OCI-LY3 (cell line): ENCODE results near the gene NLRP4.
A peak's percentile ranks its signal among the peaks of the same experiment; 100 is the strongest.

Experiments used
- H2AFZ ChIP-seq: fragments of 200-600, 300-600 bp; shearing (Covaris generic); 2 replicates; pipeline ENCODE4 v1.6.0; 2014; ENCODE audit warnings: antibody characterized with exemption, low read depth, low read length
- H3K27ac ChIP-seq: fragments of 200-600, 300-600 bp; sonication (generic); 2 replicates; pipeline ENCODE4 v1.5.1; 2014; ENCODE audit warnings: mild to moderate bottlenecking, low read length, moderate library complexity, mixed read lengths
- H3K27me3 ChIP-seq: fragments of 200-600, 300-600 bp; sonication (generic); 2 replicates; pipeline ENCODE4 v1.6.1; 2014; ENCODE audit warnings: low read depth, low read length, mixed read lengths
- H3K36me3 ChIP-seq: fragments of 200-600, 300-600 bp; sonication (generic); replicated peaks from 2 replicates; pipeline ENCODE3; 2014; ENCODE audit warnings: low read depth, low read length, mixed read lengths
- H3K4me1 ChIP-seq: fragments of 300-600, 200-600 bp; sonication (generic); 2 replicates; pipeline ENCODE4 v1.6.1; 2014; ENCODE audit warnings: low read length, mixed read lengths
- H3K4me2 ChIP-seq: fragments of 200-600, 300-600 bp; sonication (generic); 2 replicates; pipeline ENCODE4 v1.6.1; 2014; ENCODE audit warnings: low read length, mixed read lengths
- H3K4me3 ChIP-seq: fragments of 300-600, 200-600 bp; sonication (generic); 2 replicates; pipeline ENCODE4 v1.5.1; 2014; ENCODE audit warnings: antibody characterized with exemption, mild to moderate bottlenecking, low read length, moderate library complexity
- H3K79me2 ChIP-seq: fragments of 300-600, 200-600 bp; shearing (Covaris generic); 2 replicates; pipeline ENCODE4 v1.6.1; 2014; ENCODE audit warnings: mild to moderate bottlenecking, low read length, mixed read lengths
- H3K9ac ChIP-seq: fragments of 300-600, 200-600 bp; shearing (Covaris generic); 2 replicates; pipeline ENCODE4 v1.6.0; 2014; ENCODE audit warnings: mild to moderate bottlenecking, low read length, moderate library complexity
- H3K9me3 ChIP-seq: fragments of 200-600, 300-600 bp; shearing (Covaris generic); 2 replicates; pipeline ENCODE4 v1.6.1; 2014; ENCODE audit warnings: low read length, mixed read lengths; ENCODE audit not compliant: insufficient read depth
- H4K20me1 ChIP-seq: fragments of 200-600, 300-600 bp; sonication (generic); 2 replicates; pipeline ENCODE4 v1.6.1; 2016; ENCODE audit warnings: low read length, mixed read lengths; ENCODE audit not compliant: insufficient read depth
- CTCF ChIP-seq: fragments of 200-600, 300-600 bp; sonication (generic); IDR thresholded peaks from 2 replicates; pipeline ENCODE4 v1.5.1; 2014; ENCODE audit warnings: antibody characterized with exemption, low read length, low read depth
- EZH2phosphoT487 ChIP-seq: fragments of 200-600 bp; shearing (Covaris generic); IDR thresholded peaks from 2 replicates; pipeline ENCODE4 v1.6.1; 2018; ENCODE audit warnings: antibody characterized with exemption, mixed run types, low read depth

NLRP4 gene

GRCh38 chr19:55836340-55836739 is at the start of gene NLRP4:
Gene NLRP4 (plus strand): TSS chr19:55836540. CDS start chr19:55852081, 15,541 bp downstream.
- H3K9ac ChIP-seq = no peak within 1 kb of the TSS
- no peak for TF ChIP-seq CTCF
- TF ChIP-seq EZH2phosphoT487 = no peak
- no peaks in the 10 kb centered on the region for H3K27me3 ChIP-seq
- no peaks in the 10 kb centered on the region for H3K9me3 ChIP-seq
- no peaks in the 10 kb centered on the region for H3K36me3 ChIP-seq
- no peak within 1 kb of the TSS for H2AFZ ChIP-seq
- H3K79me2 ChIP-seq = no peaks in the 10 kb centered on the region
- H3K4me1 ChIP-seq = peaks cover 8% of the 10 kb centered on the region
- no peaks in the 10 kb centered on the region for H4K20me1 ChIP-seq
- no peak within 1 kb of the TSS for H3K27ac ChIP-seq
- no peak within 1 kb of the TSS for H3K4me3 ChIP-seq
- H3K4me2 ChIP-seq = no peak within 1 kb of the TSS

DNA sequence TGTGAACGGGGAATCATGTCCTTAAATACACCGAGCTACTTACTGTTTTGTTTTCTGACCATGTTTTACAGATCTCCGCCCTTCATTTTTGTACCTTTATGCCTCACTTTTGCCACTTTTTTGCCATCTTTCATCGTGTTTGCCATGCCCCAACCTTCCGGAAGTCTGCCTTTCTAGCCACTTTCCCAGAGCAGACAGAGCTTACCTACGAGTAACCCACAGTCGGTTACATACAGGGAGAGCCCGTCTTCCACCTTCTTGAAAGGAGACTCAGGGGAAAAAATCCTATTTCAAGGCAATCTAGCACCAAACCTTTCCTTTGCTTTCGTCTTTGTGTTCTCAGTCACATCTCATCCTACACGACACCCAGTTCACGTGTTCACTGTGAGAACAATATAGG is 41.3 kb upstream of the NLRP4 start:
- Histone ChIP-seq H3K9ac (no peak overlapping the region), H3K4me3 (no peak overlapping the region), H3K4me2 (no peak overlapping the region), H3K79me2 (no peaks in the 10 kb centered on the region), H3K9me3 (no peaks in the 10 kb centered on the region), H4K20me1 (no peaks in the 10 kb centered on the region), H3K27ac (no peak overlapping the region), H3K27me3 (no peaks in the 10 kb centered on the region), H3K36me3 (no peaks in the 10 kb centered on the region), H2AFZ (no peak overlapping the region), H3K4me1 (no peaks in the 10 kb centered on the region)
- TF ChIP-seq EZH2phosphoT487 (no peak), CTCF (no peak)

DNA sequence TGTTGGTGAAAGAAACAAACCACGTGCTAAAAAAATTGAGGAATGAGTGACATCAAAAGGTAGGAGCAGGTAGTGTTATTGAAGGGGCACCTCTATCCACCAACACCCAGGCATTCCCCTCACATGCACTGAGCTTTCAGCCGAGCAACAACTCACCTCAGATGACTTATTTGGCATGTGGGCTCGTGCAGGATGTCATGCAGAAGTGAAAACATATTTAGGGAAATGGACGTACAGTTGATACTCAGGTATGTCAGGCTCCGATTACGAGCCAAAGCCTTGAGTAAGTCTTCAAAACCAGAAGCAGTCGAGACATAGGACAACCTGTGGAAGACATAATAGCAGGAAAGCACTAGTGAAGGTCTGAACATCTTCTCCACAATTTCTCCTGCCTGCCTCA is 34.9 kb upstream of the NLRP4 start:
- no peaks in the 10 kb centered on the region for H3K9me3 ChIP-seq
- H3K79me2 ChIP-seq = no peaks in the 10 kb centered on the region
- no peak overlapping the region for H3K9ac ChIP-seq
- H3K4me2 ChIP-seq = peak overlapping the region; percentile 46
- H3K4me3 ChIP-seq = peak overlapping the region; percentile 29; the same call in 1 of the 2 replicates
- peaks cover 16% of the 10 kb centered on the region for H3K4me1 ChIP-seq
- peak overlapping the region; percentile 19; the same call in 1 of the 2 replicates for H2AFZ ChIP-seq
- TF ChIP-seq EZH2phosphoT487 (no peak), CTCF (no peak)
- H3K36me3 ChIP-seq = no peaks in the 10 kb centered on the region
- H3K27ac ChIP-seq = no peak overlapping the region
- no peaks in the 10 kb centered on the region for H4K20me1 ChIP-seq
- H3K27me3 ChIP-seq = no peaks in the 10 kb centered on the region

DNA sequence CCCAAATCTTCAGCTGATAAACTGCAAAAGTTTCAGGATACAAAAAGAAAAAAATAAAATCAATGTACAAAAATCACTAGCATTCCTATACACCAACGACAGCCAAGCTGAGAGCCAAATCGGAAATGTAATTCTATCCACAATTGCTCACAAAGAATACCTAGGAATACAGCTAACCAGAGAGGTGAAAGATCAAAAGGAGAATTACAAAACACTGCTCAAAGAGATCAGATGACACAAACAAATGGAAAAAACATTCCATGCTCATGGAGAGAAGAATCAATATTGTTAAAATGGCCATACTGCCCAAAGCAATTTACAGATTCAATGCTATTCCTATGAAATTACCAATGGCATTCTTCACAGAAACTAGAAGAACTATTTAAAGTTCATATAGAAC is 34.1 kb upstream of the NLRP4 start:
- Histone ChIP-seq H4K20me1 (no peaks in the 10 kb centered on the region), H3K27me3 (no peaks in the 10 kb centered on the region), H3K9me3 (no peaks in the 10 kb centered on the region), H3K4me2 (no peak overlapping the region), H3K9ac (no peak overlapping the region), H2AFZ (no peak overlapping the region), H3K27ac (no peak overlapping the region), H3K36me3 (no peaks in the 10 kb centered on the region), H3K4me3 (no peak overlapping the region), H3K79me2 (no peaks in the 10 kb centered on the region), H3K4me1 (peaks cover 16% of the 10 kb centered on the region)
- TF ChIP-seq CTCF (no peak), EZH2phosphoT487 (no peak)
